Effector CD8-positive, alpha-beta T cell (primary cell): ENCODE results near the gene NOS3.

Experiments used
- DNase-seq: peaks from one replicate; lab custom pipeline; 2025; lab: John Stamatoyannopoulos, UW

Gene NOS3

DNA sequence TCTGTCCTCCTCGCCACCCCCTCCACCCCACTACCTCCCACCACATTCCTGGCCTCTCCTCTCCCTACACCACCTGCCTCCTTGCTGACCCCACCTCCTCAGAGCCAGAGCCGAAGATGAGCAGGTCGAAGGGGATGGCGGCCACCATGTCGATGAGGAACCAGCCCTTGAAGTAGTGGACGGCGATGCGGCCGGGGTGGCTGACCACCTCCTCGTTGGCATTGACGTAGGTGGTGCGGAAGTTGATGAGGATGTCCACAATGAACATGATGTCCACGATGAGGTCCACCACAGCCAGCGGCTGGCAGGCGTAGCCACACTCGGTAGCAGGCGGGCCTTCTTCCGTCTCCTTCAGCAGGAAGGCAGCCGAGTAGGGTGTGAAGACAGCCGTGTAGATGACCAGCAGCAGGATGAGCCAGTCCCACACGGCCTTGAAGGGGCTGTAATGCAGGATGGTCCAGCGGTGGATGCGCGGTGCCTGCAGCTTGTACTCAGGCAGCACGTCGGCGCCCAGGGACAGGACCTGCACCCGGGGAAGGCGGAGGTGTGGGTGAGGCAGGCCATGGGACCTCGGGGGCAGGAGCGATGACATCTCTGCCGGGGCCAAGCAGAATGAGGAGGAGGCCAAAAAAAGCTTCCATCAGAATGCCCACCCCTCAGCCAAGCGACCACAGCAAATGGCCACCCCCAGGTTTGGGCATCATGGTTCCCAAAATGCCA is 38.3 kb upstream of the NOS3 start:
- no peak for DNase-seq

DNA sequence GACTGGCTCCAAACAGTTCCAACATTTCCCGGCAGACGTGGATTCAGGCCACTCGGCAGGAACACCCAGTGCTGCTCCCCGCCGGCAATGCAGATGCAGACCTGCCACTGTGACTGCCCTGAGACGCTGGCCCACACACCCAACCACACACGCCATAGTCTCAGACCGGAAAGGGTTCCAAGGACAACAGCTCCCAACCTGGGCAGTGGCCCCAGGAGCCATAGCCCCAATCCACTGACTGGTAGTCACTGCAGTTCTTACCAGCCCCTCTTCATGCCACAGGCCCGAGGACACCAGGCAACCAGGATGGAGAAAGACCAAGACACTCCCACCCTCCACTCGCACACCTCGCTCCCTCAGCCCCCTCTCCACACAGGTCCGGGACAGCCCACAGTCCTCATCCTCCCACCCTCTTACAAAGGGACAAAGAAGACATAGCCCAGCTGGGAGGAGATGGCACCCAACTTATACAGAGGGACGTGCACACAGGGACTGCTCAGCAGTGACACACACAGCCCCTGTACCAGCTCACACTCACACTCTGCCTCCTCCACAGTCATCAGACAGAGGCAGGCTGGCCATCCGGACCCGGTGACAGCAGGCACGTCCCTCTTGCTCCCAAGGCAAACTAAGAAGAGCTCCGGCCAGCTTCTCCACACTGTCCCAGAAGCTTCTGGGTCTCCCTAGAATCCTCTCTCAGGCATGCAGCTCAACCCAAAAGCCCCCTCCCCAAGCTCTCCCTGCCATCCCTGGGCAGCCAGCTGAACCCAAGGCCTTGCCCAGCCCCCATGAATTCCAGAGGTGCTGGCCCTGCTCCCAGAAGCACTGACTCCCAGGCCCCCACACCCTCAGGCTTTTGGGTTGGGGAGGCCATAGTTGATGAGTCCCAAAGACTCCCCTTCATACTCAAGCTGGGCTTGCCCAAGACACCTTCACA is 37.5 kb upstream of the NOS3 start:
- DNase-seq, result no peak

DNA sequence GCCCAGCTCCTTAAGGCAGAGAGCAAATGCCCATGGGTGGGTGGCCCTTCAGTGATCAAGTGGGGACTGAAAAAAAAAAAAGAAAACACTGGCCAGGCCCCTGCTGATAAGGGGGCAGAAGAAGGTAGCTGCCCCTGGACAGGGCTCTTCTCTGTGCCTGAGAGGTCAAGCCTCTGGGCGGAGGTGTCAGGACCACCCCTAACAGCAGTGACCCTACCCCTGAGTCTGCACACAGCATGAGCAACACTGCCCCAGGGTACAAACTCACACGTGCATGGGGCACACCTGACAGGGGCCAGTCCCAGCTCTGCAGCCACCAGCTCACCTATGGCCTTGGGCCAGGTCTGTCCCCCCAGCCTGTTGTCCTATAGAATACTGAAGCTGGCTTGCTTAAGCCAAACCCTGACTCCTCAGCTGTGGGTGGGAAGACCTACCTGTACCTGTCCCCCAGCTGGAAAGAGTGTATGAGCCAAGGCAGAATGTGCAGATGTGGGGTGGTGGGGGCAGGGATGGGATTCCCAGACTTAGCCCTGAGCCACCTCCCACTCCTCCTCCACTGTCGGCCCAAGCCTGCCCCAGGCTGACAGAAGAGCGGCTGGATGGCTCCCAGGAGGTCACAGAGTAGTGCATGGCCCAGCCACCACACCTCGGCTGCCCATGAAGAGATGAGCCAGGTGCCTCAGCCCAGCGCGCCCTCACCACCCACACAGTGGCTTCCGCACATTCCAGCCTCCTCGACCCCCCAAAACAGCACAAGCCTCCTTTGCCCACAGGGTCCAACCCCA is 36.4 kb upstream of the NOS3 start:
- DNase-seq, result no peak

DNA sequence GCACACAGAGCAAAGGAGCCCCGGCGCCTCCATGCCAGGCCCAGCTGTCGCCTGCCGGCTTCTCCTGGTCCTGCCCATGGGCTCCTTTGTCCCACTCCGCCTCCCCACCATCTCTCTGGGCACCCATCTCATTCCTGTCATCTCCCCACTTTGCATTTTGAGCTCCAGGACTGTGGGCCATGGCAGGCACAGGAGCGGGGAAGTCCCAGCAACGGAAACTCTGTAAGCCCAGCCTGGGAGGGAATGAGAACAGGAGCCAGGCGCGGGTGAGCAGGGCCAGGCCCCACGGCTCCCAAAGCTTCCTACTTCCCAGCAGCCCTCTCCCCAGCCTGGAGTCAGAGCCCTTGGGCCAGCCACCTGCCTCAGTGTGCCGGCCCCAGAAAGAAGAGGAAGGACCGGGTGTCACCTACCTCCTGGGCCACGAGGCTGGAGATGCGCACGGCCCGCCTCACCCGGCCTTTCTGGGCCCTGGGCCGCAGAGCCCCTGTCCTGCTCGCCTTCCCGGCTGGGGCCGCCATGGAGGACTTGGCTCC is 35.8 kb upstream of the NOS3 start:
- no peak for DNase-seq

DNA sequence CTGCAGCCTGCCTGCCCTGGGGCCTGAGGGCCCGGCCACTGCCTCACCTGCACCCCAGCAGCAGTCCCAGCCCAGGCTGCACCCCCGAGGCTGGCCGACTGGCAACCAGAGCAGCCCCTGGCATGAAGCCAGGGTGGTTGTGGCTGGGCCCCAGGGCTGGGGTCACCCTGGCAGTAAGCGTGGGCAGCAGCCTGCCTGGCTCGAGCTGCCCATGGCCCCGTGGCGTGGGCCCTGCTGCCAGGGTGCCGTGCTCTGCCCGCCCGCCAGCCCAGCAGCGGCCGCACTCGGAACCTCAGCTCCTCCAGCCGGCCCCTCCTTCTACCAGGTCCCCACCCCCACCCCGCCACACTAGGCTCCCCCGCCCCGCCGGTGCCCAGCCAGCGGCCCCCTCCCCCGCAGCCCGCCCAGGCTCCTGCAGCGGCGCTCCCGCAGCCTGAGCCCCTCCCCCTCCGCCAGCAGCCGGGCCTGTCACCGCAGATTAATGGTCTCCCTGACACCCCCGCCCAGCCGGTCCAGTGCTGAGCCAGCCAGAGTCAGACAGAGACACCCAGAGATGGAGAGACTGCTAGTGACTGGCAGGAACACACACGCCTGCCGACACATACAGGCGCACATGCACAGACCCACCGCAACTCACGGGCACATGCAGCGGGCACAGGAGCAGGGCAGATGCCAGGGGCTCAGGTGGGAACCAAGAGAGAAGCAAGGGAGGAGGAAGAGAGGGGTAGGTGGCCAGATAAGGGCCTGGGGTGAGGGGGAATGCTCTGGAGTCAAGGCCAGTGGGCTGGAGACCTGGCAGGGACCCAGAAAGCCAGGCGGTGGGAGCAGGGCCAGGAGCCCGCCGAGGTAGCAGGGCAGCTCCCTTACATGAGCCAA is 35.1 kb upstream of the NOS3 start:
- no peak for DNase-seq

DNA sequence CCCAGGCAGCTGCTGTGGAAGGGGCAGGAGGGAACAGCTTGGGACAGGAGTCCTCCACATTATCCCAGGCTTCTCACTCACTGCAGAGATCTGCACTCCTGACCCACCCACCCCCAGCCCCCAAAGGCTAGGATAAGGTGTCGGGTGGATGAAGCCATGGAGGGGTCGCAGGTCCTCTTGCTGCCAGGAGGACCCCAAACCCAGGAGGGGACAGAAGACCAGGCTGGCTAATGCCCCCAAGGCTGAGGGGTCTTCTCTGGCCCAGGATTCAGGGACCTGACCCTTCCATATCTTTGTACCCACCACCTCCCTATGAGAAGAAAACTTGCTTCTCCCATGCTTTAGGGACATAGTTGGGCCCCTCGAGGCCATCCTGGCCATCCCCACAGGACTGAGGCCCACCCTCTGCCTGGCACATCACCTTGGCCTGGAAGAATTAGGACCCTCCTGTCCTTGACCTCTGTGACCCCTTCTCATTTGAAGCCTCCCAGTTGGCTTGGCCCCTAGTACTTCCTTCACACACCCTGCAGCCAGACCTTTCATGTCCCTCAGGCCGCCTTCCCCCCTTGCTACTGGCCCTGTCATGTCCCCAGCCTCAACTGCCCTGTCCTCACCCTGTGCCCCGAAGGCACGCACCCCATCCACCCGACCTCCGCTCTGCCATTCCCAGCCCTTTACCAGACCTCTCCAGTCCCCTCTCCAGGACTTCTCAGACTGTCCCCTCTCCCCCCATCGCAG is 34.3 kb upstream of the NOS3 start:
- no peak for DNase-seq

DNA sequence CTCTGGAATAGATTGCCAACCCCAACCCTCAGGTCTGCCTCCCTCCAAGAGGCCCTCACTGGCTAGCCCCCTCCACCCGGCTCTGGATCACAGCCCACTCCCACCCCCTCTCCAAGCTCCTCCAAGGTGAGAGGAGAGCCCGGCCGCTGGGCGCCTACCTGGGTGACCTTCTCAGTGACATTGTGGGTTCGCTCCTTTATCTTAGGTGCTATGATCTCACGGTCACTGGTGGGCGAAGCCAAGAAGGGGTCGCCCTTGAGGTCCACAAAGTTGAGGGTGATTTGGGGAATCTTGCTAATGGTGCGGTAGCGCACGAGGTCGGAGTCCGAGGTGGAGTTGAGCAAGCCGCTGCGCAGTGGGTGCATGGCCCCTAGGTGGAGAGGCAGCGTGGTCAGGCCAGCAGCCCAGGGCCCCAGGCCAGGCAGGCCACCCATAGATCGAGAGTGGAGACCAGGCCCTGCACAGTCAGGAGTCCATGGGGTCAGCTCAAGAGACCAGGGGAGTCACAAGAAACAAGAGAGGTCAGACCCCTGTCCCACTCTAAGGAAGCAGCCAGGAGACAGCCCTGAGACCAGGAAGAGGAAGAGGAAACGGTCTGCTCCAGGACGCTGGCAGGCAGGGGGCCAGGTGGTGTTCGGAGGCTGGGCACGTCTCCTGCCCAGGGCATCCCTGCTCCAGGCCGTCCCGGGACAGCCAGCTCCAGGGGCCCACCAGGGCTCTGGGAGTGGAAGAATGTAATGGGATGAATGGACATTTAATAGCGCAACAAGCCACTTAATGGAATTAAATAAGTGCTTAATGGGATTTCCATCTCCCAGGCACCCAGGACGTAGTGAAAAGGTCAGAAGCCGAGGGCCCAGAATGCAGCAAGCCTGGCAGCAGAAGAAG is 33.4 kb upstream of the NOS3 start:
- no peak for DNase-seq

DNA sequence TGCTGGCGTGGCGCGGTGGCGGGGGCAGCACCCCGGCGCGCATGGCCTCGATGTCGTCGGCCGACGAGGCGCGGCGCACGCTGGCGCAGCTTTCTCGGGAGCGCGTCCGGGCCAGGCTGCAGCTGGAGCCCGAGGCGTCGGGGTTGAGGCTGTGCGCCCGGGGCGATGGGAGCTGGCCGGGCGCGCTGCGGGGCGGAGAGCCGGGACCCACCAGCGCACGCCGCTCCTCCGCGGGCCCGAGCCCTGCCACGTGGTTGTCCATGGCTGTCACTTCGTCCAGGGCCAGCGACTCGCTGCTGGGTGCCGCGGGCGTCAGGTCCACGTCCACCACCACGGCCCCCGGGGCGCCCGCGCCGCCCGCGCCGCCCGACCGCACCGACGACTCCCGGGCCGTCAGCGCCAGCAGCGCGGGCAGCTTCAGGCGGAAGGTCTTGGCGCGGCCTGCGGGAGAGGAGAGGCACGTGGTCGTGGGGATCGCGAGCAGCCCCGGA is 32.7 kb upstream of the NOS3 start:
- no peak for DNase-seq

DNA sequence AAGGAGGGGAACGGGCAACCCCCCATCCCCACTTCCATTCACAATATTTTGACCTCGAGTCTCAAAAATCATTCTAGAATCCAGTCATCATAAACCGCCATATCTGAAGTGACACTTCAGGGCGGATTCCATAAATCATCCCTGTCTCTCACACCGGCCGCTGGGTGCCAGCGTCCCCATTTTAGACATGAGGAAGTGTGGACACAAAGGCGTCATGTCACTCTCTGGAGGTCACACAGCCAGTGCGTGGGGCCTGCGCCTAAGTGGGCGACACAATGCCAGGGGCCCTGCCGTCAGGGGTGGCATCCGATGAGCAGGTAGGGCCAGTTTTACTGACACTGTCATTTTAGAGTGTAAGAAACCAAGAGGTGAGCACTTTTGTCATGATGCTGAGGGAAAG is 32.2 kb upstream of the NOS3 start:
- DNase-seq, result no peak

DNA sequence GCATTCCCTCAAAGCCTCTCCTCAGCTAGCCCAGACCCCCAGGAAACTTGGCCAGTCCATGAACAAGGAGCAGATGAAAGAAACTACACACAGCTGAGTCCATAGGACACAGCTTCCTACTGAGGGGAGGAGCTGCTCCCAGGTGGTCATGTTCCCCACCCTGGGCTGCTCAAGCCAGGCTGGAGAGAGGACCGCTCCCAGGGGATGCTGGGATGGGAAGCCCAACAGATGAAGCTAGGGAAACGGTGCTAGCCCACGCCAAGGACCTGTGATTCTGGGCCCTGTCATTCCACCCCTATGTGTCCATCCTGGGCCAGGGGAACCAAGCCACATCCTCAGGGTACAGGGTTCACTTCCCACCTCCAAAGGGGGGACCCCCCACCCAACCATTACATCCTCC is 31.7 kb upstream of the NOS3 start:
- DNase-seq, result no peak

DNA sequence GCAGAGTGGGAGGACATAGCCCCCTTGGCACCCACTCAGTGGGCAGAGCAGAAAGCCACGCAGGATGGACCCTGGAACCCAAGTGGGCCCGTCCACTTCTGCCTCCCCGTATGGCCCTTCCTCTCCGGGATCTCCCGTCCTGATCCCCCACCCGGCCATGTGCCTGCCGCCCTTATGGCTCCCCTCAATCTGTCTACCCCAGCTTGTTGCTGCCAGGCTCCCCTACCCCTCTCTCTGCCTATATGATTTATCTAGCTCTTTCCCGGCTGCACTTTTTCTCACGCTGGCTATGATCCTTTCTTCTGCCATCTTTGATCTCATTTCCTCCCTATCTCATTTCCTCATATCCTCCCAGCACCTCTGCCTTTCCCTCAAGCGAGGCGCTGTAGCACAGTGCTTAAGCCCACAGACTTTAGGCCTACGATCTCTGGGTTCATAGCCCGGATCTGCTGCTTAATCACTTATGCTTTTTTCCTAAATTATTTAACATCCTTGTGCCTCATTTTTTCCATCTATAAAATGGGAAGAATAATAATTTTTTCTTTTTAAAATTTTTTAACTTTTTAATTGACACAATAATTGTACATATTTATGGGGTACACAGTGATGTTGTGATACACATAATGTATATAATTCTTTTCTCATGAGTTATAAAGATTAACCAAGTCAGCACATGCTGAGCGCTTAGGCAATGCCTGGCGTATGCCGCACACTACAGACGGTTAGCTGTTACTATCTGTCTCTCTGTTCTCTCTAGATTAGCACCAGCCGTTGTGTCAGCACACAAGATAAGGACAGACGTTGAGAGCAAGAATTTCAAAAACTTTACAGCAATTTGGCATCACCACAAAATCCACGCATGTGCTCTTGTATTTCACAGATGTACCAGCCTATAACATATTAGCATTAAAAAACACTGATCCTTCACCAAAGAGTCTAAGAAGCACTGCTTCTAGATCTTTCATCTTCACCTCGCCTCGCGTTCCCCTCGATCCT is 30.8 kb upstream of the NOS3 start:
- DNase-seq, result no peak

DNA sequence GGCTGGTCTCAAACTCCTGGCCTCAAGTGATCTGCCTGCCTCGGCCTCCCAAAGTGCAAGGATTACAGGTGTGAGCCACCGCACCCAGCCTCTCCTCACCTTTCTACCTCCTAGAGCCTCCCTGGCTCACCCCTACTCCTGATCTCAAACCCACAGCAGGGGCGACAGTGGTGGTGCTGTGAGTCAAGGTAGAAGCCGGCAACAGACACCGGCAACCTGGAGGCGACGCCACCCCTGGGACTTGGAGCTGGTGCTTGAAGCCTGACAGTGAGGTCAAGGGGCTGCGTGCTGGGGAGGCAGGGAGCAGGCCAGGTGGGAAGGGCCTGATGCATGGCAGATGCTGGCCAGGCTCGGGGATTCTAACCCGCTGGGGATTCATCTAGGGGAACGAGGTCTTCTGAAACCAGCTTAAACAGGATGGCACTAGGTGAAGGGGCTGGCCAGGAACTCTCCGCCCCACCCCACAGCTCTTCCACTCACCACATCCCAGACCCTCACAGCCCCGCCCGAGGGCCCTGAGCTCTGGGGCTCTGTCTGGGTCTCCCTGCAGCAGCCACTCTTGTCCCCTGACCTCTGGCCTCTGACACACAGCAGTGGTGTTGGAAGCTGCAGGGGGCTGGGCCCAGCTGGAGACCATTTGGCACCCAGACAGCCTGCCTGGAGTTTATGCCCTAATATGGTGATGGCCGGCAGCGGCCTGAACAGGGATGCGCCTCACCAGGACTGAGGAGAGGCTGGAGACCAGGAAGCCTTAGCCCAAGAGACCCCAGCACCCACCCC is 29.1 kb upstream of the NOS3 start:
- no peak for DNase-seq

DNA sequence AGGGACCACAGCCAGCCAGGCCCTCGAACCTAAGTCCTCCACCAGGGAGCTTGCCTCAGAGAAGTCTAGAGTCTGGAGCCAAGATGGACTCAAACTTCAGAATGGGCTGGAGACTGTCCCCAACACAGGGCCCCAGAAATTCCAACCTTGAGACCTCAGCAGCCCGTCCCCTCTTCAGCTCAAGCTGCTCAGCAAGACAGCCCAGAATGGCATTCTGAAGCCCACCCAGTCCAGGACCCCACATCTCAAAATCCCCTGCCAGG is 28.6 kb upstream of the NOS3 start:
- no peak for DNase-seq

DNA sequence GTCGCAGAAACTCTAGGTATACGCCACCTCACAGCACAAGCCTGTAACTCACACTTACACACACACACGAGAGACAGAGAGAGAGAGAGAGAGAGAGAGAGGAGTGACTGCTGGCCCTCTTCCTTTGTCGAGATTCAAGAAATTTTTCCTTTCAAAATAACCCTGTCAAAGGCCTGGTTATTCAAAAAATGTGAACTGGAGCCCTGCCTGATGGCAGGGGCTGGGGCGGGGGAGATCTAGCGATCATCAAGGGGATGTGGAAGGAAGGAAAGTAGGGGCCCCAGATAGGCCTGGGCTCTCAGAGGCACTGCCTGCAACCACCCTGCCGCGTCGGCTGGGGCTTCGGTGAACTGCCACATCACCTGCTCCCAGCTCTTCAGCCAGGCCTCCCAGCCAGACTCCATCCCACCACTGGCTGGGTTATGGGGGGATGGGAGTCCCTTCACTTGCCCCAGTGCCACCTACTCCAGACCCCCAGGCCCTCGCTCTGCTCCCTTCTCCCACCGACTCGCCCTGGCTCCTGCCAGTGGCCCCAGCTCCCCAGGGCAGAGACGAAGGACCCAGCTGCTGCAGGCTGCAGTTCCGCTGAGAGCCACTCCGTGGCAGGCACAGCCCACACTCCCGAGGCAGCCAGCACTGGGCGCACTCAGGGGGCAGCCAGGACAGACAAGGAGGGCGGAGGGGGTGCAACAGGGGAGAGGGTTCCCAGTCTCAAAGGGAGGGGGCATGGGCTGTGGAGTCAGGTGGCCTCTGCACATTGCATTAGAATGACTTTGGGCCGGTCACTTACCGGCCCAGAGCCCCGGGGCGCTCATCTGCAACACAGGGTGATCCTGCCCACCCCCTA is 28.0 kb upstream of the NOS3 start:
- DNase-seq, result peak; percentile 41

DNA sequence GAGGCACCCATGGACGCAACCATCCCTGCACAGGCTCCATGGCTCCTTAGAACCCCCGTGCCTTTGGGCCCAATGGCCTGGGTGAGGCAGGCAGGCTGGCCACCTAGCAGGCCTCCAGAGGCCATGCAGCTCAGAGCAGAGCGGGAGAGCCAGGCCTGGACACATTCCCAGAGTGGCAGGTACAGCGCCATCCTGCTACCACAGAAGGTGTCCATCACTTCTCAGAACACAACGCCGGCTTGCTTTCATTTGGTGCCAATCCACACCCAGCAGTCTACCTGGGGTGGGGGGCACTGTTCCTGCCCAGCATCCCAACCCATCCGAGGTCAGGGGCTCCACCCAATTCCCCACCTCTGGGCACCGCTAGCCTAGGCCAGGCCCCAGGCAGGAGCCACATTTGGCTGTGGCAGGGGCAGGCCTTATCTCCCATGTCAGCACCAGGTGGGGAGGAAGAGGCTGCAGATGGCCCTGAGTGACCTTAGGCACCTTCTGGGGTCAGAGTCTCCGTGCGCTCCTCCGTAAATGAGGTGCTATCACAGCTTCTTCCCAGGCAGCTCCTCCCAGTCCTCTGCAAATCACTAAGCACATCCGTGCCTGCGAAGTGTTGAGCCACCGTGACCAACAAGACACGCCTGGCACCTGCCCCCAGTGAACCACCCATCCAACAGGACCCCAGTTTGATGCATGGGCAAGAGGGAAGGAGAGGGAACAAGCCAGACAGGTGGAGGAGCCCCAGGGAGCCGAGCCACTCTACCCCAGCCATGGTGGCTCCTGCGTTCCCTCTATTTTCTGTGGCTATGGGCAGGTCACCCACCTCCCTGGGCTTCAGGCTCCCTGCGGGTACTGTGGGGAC is 26.9 kb upstream of the NOS3 start:
- DNase-seq, result no peak
